ENCODE data around the gene CACNA1G.

The CACNA1G gene

DNA sequence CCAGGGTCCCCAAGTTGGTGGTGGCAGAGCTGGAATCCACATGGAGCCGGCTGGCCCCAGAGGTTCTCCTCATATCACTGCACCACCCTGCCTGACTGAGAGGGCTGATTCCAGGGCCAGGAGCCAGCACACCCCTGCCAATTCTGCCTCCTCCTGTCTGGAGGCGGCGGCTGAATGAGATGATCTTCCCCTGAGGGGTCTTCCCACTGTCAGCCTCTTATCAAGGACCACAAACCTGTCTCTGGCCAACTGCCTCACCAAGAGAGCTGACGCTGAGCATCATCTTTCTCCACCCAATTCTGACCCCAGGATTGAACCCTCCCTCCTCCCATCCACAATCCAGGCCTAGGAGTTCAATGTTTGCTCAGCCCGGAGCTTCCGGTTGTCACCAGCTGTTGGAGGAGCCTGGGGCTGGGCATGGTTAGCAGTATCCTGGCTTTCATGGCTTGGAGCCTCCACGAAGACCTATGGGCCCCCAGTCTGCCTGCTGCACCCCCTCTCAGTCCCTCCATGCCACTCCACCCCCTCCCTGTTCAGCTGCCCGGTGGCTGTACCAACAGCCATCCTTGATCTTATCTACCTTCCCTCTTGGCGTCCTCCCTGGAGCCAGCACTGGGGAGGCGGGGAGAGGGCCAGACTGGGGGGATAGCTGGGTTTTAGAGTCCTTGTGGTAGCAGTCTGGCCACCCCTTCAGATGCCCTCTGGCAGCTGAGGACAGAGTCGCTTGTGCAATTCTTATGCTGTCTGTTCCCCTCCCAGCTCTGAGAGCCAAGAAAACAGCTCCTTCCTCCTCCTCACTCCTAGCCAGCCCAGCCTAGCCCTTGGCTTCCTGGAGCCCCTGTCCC, 99.7 kb downstream of the CACNA1G start:
- peak; percentile 19 for DNase-seq

DNA sequence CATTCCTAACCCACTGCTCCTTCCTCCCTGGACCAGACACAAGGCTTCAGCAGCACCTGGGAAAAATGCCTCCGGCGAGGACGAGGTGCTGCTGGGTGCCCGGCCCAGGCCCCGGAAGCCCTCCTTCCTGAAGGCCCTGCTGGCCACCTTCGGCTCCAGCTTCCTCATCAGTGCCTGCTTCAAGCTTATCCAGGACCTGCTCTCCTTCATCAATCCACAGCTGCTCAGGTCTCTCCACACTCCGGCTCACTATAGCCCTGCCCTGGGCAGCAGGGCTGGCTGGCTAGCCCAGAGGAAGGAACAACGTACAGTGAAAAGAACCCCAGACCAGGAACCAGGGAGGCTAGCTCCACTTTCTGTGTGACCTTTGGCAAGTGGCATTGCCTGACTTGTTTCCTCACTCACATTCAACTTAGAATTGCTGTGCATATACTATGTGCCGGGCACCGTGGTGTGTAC, 100.4 kb downstream of the CACNA1G start:
- no peak for DNase-seq

DNA sequence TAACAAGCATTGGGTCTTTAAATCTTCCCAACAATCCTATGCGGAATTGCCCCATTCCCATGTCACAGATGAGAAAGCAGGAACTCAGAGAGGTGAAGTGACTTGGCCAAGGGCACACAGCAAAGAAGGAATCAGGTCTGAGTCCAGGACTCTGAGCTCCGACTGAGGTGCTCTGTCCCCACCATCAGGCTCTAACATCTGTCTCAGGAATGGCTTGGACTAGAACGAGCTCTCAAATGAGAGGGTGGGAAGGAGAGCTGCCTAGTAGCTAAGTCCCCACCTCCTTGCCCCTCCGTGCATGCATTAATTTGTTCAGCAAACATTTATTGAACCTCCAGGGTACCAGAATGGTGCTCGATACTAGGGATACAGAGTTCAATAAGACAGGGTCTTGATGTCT, 100.8 kb downstream of the CACNA1G start:
- no peak for DNase-seq

DNA sequence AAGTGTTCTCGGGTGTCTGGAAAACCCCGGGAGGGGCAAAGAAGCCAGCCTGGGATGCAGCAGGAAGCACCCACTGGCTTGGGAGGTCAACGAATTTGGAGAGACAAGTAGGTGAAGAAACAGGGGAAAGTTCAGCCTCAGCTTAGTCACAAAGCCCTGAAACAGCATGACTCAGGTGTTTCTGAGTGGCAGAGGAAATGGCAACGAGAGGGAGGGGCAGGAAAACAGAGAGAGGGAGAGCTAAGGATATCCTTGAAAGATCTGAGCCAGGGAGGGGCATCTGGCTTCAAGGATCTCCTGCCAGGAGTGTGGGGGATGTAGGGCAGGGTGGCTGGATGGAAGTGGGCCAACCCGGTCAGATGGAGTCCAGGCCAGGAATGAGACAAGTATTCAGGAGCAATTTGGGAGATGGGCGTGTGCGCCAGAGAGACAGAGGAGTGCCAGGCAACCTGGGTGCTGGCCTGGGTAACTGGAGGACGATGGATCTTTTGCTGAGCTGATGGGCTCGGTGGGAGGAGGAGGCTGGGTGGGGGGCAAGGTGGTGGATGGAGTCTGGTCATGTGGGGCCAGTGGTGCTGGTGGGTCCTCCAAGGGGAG, 101.4 kb downstream of the CACNA1G start:
- DNase-seq: peak; percentile 92

DNA sequence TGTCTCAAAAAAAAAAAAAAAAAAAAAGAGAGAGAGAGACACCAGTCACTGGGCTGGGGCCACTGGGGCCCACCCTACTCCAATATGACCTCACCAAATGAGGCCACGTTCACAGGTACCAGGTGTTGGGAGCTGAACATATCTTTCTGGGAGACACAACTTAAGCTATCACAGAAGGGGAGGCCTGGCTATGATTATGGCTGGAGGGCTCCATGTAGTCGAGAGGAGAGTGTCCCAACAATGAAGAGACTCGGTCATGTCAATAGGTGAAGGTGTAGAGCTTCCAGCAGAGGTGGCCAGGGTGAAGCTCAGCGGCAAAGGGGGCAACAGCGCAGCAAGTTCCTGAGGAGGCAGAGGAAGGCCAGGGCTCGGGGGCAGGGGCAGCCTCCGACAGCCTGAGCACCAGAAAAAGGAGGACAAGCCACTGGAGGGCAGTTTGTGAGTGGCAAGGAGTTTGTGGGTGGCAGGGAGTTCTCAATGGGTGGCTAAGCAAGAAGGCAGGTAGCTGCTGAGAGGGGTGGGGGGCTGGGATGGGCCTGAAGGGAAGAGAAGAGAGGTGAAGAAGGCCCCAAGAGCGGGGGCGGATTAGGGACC, 102.2 kb downstream of the CACNA1G start:
- no peak for DNase-seq

DNA sequence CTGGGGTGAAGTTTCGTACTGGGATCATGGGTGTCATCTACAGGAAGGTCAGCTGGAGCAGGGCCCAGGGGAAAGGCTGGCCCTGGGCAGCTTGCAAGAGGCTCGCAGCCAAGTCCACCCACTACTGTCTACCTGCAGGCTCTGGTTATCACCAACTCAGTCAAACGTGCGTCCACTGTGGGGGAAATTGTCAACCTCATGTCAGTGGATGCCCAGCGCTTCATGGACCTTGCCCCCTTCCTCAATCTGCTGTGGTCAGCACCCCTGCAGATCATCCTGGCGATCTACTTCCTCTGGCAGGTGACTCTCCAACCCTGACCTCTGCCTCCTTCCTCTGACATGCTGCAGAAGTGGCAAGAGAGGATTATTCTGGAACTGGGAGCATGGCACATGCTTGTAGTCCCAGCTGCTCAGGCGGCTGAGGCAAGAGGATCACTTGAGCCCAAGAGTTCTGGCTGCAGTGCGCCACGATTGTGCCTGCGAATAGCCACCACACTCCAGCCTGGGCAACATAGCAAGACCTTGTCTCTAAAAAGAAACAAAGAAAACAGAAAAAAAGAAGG, 103.4 kb downstream of the CACNA1G start:
- no peak for DNase-seq

- DNase-seq: no peak
These were observed 104.4 kb downstream of the CACNA1G start for GRCh38 chr17:50664788-50665458.

DNA sequence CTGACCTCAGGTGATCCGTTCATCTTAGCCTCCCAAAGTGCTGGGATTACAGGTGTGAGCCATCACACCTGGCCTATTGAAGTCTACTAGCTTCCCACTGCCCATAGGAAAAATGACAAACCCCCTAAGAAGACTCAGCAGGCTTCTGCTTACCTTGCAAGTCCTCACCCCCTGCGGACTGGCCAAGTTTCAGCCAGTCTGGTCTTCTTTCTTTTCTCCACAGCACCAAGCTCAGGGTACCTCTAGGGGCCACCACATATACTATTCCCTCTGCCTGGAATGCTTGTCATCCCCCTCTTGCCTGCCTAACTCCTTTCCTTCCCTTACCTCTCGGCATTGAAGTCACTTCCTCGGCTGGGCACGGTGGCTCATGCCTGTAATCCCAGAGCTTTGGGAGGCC, 105.3 kb downstream of the CACNA1G start:
- DNase-seq: no peak

DNA sequence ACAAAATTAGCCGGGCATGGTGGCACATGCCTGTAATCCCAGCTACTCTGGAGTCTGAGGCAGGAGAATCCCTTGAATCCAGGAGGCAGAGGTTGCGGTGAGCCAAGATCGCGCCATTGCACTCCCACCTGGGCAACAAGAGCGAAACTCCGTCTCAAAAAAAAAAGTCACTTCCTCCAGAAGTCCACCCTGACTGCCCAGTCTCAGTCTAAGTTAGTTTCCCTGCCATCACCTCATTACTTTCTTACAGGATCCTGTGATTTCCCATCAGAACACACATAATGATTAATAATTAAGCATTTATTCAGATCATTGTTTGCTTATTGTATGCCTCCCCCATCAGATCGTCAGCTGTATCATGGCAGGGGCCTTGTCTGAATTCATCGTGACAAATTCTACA, 105.8 kb downstream of the CACNA1G start:
- no peak for DNase-seq

- DNase-seq: no peak
These were observed 106.9 kb downstream of the CACNA1G start for GRCh38 chr17:50667259-50668024.

- DNase-seq: no peak
These were observed 107.7 kb downstream of the CACNA1G start for GRCh38 chr17:50668025-50668837.

GRCh38 chr17:50668838-50669581, 108.5 kb downstream of the CACNA1G start:
- DNase-seq: no peak

DNA sequence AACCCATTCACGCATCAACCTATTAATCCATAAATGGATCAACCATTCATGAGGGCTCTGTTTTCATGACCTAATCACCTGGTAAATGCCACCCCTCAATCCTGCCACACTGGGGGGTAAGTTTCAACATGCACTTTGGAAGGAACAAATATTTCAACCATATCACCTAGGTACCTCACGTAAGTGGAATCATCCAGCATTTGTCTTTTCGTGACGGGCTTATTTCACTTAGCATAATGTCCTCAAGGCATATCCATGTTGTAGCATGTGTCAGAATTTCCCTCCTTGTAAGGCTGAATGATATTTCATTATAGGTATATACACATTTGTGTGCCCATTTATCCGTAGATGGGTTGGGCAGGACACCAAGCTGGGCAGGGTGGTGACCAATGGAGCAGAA, 111.6 kb downstream of the CACNA1G start:
- DNase-seq: no peak

- no peak for DNase-seq
These were observed 112.5 kb downstream of the CACNA1G start for GRCh38 chr17:50672831-50673551.

GRCh38 chr17:50675190-50675589, 114.7 kb downstream of the CACNA1G start:
- no peak for DNase-seq

GRCh38 chr17:50675627-50676026, 115.1 kb downstream of the CACNA1G start:
- no peak for DNase-seq

- no peak for DNase-seq
These were observed 115.8 kb downstream of the CACNA1G start for GRCh38 chr17:50676065-50676975.
